Liver (tissue), 9 donors: ENCODE measurements around the gene RABL2B. TPM values are rescaled to one million over a fixed set of nuclear protein-coding genes. Genes with fewer than 3 reads are reported as not detected.

ENCODE experiments used
- DNase-seq: peaks from one replicate; pipeline ENCODE4 v3.0.0-alpha.2; 2017; ENCODE audit warnings: low spot score
- H3K27ac ChIP-seq, 2 donors: one replicate each; pipeline ENCODE4 v1.7.0; 2013; ENCODE audit warnings: inconsistent platforms in 2 of 2, low read length in 2 of 2, control low read depth in 1 of 2, low read depth in 1 of 2, mild to moderate bottlenecking in 1 of 2
- H3K27me3 ChIP-seq, 4 donors: one replicate each; pipeline versions ENCODE4 v1.6.1 to v1.7.0; 2013; ENCODE audit warnings: low read length in 3 of 4, inconsistent platforms in 1 of 4, mild to moderate bottlenecking in 1 of 4, moderate library complexity in 1 of 4; ENCODE audit not compliant: control insufficient read depth in 4 of 4, insufficient read depth in 4 of 4
- H3K36me3 ChIP-seq, 4 donors: one replicate each; pipeline versions ENCODE4 v1.6.1 to v1.7.0; 2013; ENCODE audit warnings: low read length in 3 of 4, mild to moderate bottlenecking in 3 of 4, low read depth in 1 of 4, moderate library complexity in 1 of 4; ENCODE audit not compliant: control insufficient read depth in 4 of 4, insufficient read depth in 3 of 4
- H3K4me1 ChIP-seq, 4 donors: one replicate each; pipeline versions ENCODE4 v1.6.1 to v1.7.0; 2013; ENCODE audit warnings: low read length in 3 of 4, mild to moderate bottlenecking in 3 of 4, moderate library complexity in 1 of 4; ENCODE audit not compliant: control insufficient read depth in 4 of 4, insufficient read depth in 4 of 4
- H3K4me3 ChIP-seq, 3 donors: one replicate each; pipeline versions ENCODE4 v1.6.1 to v1.7.0; 2013; ENCODE audit warnings: low read length in 3 of 3, control low read depth in 1 of 3, low read depth in 1 of 3, mild to moderate bottlenecking in 1 of 3
- H3K9ac ChIP-seq, 2 donors: one replicate each; pipeline ENCODE4 v1.7.0; 2013; ENCODE audit warnings: low read length in 2 of 2, mild to moderate bottlenecking in 2 of 2, moderate library complexity in 2 of 2, control low read depth in 1 of 2, low read depth in 1 of 2
- H3K9me3 ChIP-seq, 4 donors: one replicate each; pipeline versions ENCODE4 v1.6.1 to v1.7.0; 2013; ENCODE audit warnings: low read length in 3 of 4; ENCODE audit not compliant: control insufficient read depth in 4 of 4
- EGR1 ChIP-seq, 2 donors: IDR thresholded peaks; 2 replicates each; pipeline ENCODE4 v1.6.1; 2016 to 2018; ENCODE audit warnings: antibody characterized with exemption in 2 of 2, low read depth in 2 of 2
- FOXA1 ChIP-seq: IDR thresholded peaks from 2 replicates; pipeline ENCODE4 v1.6.1; 2016; ENCODE audit warnings: antibody characterized with exemption
- FOXA2 ChIP-seq: IDR thresholded peaks from 2 replicates; pipeline ENCODE4 v1.6.1; 2016; ENCODE audit warnings: antibody characterized with exemption
- HNF4A ChIP-seq, 2 donors: conservative IDR thresholded peaks; 2 replicates each; pipeline ENCODE4 v1.6.1; 2016; ENCODE audit warnings: antibody characterized with exemption in 2 of 2, mild to moderate bottlenecking in 2 of 2
- HNF4G ChIP-seq: IDR thresholded peaks from 2 replicates; pipeline ENCODE4 v1.6.1; 2016; ENCODE audit warnings: antibody characterized with exemption
- JUND ChIP-seq, 2 donors: IDR thresholded peaks; 2 replicates each; pipeline ENCODE4 v1.6.1; 2016; ENCODE audit warnings: antibody characterized with exemption in 2 of 2
- NR2F2 ChIP-seq: IDR thresholded peaks from 2 replicates; pipeline ENCODE4 v1.6.1; 2016; ENCODE audit warnings: antibody characterized with exemption
- RAD21 ChIP-seq, 2 donors: IDR thresholded peaks; 2 replicates each; pipeline ENCODE4 v1.6.1; 2016; ENCODE audit warnings: antibody characterized with exemption in 2 of 2, mild to moderate bottlenecking in 2 of 2
- RXRA ChIP-seq, 2 donors: IDR thresholded peaks; 2 replicates each; pipeline ENCODE4 v1.6.1; 2017 to 2018; ENCODE audit warnings: antibody characterized with exemption in 2 of 2, mild to moderate bottlenecking in 1 of 2
- SP1 ChIP-seq: IDR thresholded peaks from 2 replicates; pipeline ENCODE4 v1.6.1; 2018; ENCODE audit warnings: antibody characterized with exemption, mild to moderate bottlenecking
- TAF1 ChIP-seq: conservative IDR thresholded peaks from 2 replicates; pipeline ENCODE4 v1.6.1; 2016; ENCODE audit warnings: antibody characterized with exemption, mild to moderate bottlenecking
- YY1 ChIP-seq: IDR thresholded peaks from 2 replicates; pipeline ENCODE4 v1.6.1; 2016; ENCODE audit warnings: antibody characterized with exemption, mild to moderate bottlenecking
- WGBS: extraction: QIAGEN DNeasy Blood & Tissue Kit; methylation state at CpG from one replicate; pipeline ENCODE4 v1.1.7; 2013; 5-methylcytosine and 5-hydroxymethylcytosine counted together
- polyA plus RNA-seq, 2 donors: library from polyadenylated mRNA; stranded (reverse) in 1 of 2; unstranded in 1 of 2; fragments of 200-250 nt in 1 of 2; fragments of >200 nt in 1 of 2; fragmentation: Nextera tagmentation in 1 of 2; extraction: Ambion mirVana in 1 of 2; gene quantifications; one replicate each; pipeline versions ENCODE4 v1.2.1 to v1.2.3, GENCODE V29; 2013 to 2015
- total RNA-seq, 2 donors: library from RNA; depleted of rRNA; stranded (reverse); fragments of >200 nt; gene quantifications; one replicate each; pipeline ENCODE4 v1.2.3, GENCODE V29; 2014
- TF ChIP-seq, protein P1 (sequence below): IDR thresholded peaks from 2 replicates; pipeline ENCODE4 v1.6.1; 2016; ENCODE audit warnings: antibody characterized with exemption
- TF ChIP-seq, protein P2 (sequence below): IDR thresholded peaks from 2 replicates; pipeline ENCODE4 v1.6.1; 2016; ENCODE audit warnings: antibody characterized with exemption
- TF ChIP-seq, protein P3 (sequence below): IDR thresholded peaks from 2 replicates; pipeline ENCODE4 v1.6.1; 2016; ENCODE audit warnings: antibody characterized with exemption
- TF ChIP-seq, protein P4 (sequence below): fragments of 150-350 bp; IDR thresholded peaks from 2 replicates; pipeline ENCODE4 v1.5.1; 2017; ENCODE audit warnings: improper control_type of control experiment, low read depth, low read length; ENCODE audit not compliant: missing input control
- donor health status: healthy.
- donor health status: healthy.
- donor health status: healthy.
- donor health status: healthy.
- donor health status: healthy.

RABL2B gene
- total and polyA plus RNA-seq, 4 donors, result 4.2 to 6.7 (median 5.5) TPM

DNA sequence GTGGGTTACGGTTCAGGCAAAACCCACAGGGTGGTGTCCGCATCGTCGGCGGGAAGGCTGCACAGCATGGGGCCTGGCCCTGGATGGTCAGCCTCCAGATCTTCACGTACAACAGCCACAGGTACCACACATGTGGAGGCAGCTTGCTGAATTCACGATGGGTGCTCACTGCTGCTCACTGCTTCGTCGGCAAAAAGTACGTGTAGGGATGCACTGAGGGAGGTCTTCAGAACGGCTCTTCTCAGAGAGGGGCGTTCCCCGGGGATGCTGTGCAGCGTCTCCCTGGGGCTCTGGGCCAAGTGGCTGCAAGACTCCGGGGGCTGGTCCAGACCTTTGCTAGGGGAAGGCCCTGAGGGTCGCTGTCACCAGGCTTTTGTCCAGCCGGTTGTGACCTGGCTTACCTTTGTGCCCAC lies 44.2 kb downstream of the RABL2B start:
- no peak for DNase-seq
- 85% methylated on average over 17 of the region's 17 CpGs for WGBS
- H3K9me3 ChIP-seq, result no peaks in the 10 kb centered on the region
- no peaks in the 10 kb centered on the region for H3K4me1 ChIP-seq
- no peak overlapping the region for H3K27ac ChIP-seq
- H3K4me3 ChIP-seq, result no peak overlapping the region
- no peak overlapping the region for H3K9ac ChIP-seq
- H3K27me3 ChIP-seq, result no peaks in the 10 kb centered on the region
- no peaks in the 10 kb centered on the region for H3K36me3 ChIP-seq
- TF ChIP-seq HNF4G (no peak), NR2F2 (no peak), JUND (IDR thresholded peaks at IDR 0.05) (no peak), SP1 (no peak), RAD21 (IDR thresholded peaks at IDR 0.05) (no peak), TAF1 (no peak), FOXA1 (no peak), HNF4A (conservative IDR thresholded peaks at IDR 0.05) (no peak), EGR1 (IDR thresholded peaks at IDR 0.05; ENCODE audit: low read depth in 2 of 2) (no peak), YY1 (no peak), RXRA (IDR thresholded peaks at IDR 0.05) (no peak)
- TF ChIP-seq, protein P1, sequence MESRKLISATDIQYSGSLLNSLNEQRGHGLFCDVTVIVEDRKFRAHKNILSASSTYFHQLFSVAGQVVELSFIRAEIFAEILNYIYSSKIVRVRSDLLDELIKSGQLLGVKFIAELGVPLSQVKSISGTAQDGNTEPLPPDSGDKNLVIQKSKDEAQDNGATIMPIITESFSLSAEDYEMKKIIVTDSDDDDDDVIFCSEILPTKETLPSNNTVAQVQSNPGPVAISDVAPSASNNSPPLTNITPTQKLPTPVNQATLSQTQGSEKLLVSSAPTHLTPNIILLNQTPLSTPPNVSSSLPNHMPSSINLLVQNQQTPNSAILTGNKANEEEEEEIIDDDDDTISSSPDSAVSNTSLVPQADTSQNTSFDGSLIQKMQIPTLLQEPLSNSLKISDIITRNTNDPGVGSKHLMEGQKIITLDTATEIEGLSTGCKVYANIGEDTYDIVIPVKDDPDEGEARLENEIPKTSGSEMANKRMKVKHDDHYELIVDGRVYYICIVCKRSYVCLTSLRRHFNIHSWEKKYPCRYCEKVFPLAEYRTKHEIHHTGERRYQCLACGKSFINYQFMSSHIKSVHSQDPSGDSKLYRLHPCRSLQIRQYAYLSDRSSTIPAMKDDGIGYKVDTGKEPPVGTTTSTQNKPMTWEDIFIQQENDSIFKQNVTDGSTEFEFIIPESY, result no peak
- TF ChIP-seq, protein P2, sequence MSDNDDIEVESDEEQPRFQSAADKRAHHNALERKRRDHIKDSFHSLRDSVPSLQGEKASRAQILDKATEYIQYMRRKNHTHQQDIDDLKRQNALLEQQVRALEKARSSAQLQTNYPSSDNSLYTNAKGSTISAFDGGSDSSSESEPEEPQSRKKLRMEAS, result no peak

DNA sequence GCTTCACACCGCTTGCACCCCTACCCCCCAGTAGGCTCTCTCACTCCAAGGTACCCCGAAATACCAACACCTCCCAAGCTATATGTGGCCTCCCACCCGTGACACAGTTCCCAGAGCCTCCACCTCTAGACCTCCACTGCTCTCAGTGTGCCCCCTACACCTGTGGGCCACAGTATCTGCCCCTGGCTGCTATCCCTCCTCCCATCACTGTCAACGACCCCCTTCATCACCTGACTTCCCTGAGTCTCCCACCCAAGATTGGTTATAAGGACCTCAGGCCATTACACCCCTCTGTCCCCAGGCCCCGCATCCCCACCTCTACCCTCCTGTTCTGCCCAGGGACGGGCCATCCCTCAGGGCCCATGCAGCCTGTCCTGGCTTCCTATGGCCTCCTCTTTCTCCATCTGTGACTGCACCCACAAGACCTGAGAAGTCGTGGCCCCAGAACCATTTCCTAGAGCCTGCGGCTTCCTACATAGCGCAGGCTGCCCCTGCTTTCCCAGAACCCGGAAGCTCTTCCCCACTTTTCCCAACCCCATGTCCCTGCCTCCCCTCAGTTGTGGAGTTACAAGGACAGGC lies 44.7 kb downstream of the RABL2B start:
- H3K9me3 ChIP-seq, result no peaks in the 10 kb centered on the region
- H3K4me3 ChIP-seq, result no peak overlapping the region
- H3K36me3 ChIP-seq, result no peaks in the 10 kb centered on the region
- H3K4me1 ChIP-seq, result no peaks in the 10 kb centered on the region
- no peak for DNase-seq
- TF ChIP-seq, protein P1, result no peak
- no peak for TF ChIP-seq YY1
- no peak for TF ChIP-seq HNF4A (conservative IDR thresholded peaks at IDR 0.05)
- TF ChIP-seq, protein P3, sequence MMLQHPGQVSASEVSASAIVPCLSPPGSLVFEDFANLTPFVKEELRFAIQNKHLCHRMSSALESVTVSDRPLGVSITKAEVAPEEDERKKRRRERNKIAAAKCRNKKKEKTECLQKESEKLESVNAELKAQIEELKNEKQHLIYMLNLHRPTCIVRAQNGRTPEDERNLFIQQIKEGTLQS, result no peak
- no peak for TF ChIP-seq FOXA2
- TF ChIP-seq RXRA (IDR thresholded peaks at IDR 0.05), result no peak
- no peak for TF ChIP-seq JUND (IDR thresholded peaks at IDR 0.05)
- no peak for TF ChIP-seq SP1
- no peak for TF ChIP-seq RAD21 (IDR thresholded peaks at IDR 0.05)
- TF ChIP-seq NR2F2, result no peak
- TF ChIP-seq, protein P2, result no peak
- TF ChIP-seq HNF4G, result no peak
- TF ChIP-seq, protein P4, sequence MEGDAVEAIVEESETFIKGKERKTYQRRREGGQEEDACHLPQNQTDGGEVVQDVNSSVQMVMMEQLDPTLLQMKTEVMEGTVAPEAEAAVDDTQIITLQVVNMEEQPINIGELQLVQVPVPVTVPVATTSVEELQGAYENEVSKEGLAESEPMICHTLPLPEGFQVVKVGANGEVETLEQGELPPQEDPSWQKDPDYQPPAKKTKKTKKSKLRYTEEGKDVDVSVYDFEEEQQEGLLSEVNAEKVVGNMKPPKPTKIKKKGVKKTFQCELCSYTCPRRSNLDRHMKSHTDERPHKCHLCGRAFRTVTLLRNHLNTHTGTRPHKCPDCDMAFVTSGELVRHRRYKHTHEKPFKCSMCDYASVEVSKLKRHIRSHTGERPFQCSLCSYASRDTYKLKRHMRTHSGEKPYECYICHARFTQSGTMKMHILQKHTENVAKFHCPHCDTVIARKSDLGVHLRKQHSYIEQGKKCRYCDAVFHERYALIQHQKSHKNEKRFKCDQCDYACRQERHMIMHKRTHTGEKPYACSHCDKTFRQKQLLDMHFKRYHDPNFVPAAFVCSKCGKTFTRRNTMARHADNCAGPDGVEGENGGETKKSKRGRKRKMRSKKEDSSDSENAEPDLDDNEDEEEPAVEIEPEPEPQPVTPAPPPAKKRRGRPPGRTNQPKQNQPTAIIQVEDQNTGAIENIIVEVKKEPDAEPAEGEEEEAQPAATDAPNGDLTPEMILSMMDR, result no peak
- no peak for TF ChIP-seq TAF1
- no peak for TF ChIP-seq EGR1 (IDR thresholded peaks at IDR 0.05; ENCODE audit: low read depth in 2 of 2)
- H3K27ac ChIP-seq, result no peak overlapping the region
- WGBS, result 91% methylated on average over 10 of the region's 10 CpGs
- H3K9ac ChIP-seq, result no peak overlapping the region
- H3K27me3 ChIP-seq, result no peaks in the 10 kb centered on the region
